ENCODE measurements around the gene ST8SIA2. TPM values are rescaled to one million over a fixed set of nuclear protein-coding genes. Genes with fewer than 3 reads are reported as not detected.

ST8SIA2 gene
- polyA plus RNA-seq, 1 donor from 2014 or later: 24.0 TPM

GRCh38 chr15:92506506-92506905, 112.8 kb downstream of the ST8SIA2 start:
- Histone ChIP-seq H3K36me3 (ENCODE audit: insufficient read depth, low read length) (no peaks in the 10 kb centered on the region), H3K9me3 (ENCODE audit: low read length) (peaks cover 4% of the 10 kb centered on the region), H3K4me2 (ENCODE audit: low read length) (no peak overlapping the region), H4K20me1 (ENCODE audit: insufficient read depth) (no peaks in the 10 kb centered on the region), H3K9me2 (ENCODE audit: insufficient read depth, low read length) (no peaks in the 10 kb centered on the region), H2AFZ (ENCODE audit: low read depth, low read length) (no peak overlapping the region), H3K27ac (ENCODE audit: low read length) (no peak overlapping the region), H3F3A (ENCODE audit: insufficient read depth, low read length, poor library complexity, severe bottlenecking) (no peaks in the 10 kb centered on the region), H3K4me3 (ENCODE audit: low read length) (no peak overlapping the region), H3K9ac (ENCODE audit: low read length) (no peak overlapping the region), H3K27me3 (ENCODE audit: insufficient read depth, low read depth, low read length) (no peaks in the 10 kb centered on the region), H3K79me2 (replicated peaks; ENCODE audit: insufficient read depth, low read length) (no peaks in the 10 kb centered on the region)
- no peak for TF ChIP-seq POLR2AphosphoS5 (IDR thresholded peaks at IDR 0.05)
- no peak for TF ChIP-seq CTCF (IDR thresholded peaks at IDR 0.05; ENCODE audit: poor library complexity, severe bottlenecking)
- no peak for TF ChIP-seq EP300 (conservative IDR thresholded peaks at IDR 0.05; ENCODE audit: poor library complexity, severe bottlenecking)

- H3K4me3 ChIP-seq (ENCODE audit: low read length): no peak overlapping the region
- no peaks in the 10 kb centered on the region for H3K36me3 ChIP-seq (ENCODE audit: insufficient read depth, low read length)
- no peak overlapping the region for H3K4me2 ChIP-seq (ENCODE audit: low read length)
- no peaks in the 10 kb centered on the region for H3K27me3 ChIP-seq (ENCODE audit: insufficient read depth, low read depth, low read length)
- peaks cover 4% of the 10 kb centered on the region for H3K9me3 ChIP-seq (ENCODE audit: low read length)
- no peaks in the 10 kb centered on the region for H3F3A ChIP-seq (ENCODE audit: insufficient read depth, low read length, poor library complexity, severe bottlenecking)
- H2AFZ ChIP-seq (ENCODE audit: low read depth, low read length): no peak overlapping the region
- no peaks in the 10 kb centered on the region for H3K9me2 ChIP-seq (ENCODE audit: insufficient read depth, low read length)
- H4K20me1 ChIP-seq (ENCODE audit: insufficient read depth): no peaks in the 10 kb centered on the region
- no peaks in the 10 kb centered on the region for H3K79me2 ChIP-seq (replicated peaks; ENCODE audit: insufficient read depth, low read length)
- no peak overlapping the region for H3K27ac ChIP-seq (ENCODE audit: low read length)
- TF ChIP-seq EP300 (conservative IDR thresholded peaks at IDR 0.05; ENCODE audit: poor library complexity, severe bottlenecking): no peak
- TF ChIP-seq SMC3 (conservative IDR thresholded peaks at IDR 0.05; ENCODE audit: poor library complexity): no peak
- no peak for TF ChIP-seq REST (IDR thresholded peaks at IDR 0.05; ENCODE audit: borderline replicate concordance)
- no peak for TF ChIP-seq RAD21 (conservative IDR thresholded peaks at IDR 0.05)
- TF ChIP-seq TAF1 (IDR thresholded peaks at IDR 0.05; ENCODE audit: low read depth): no peak
- no peak for TF ChIP-seq EZH2 (IDR thresholded peaks at IDR 0.05; ENCODE audit: borderline replicate concordance, insufficient read depth, low read length, poor library complexity, severe bottlenecking)
- no peak for TF ChIP-seq POLR2AphosphoS5 (IDR thresholded peaks at IDR 0.05)
- no peak for TF ChIP-seq MXI1 (conservative IDR thresholded peaks at IDR 0.05; ENCODE audit: poor library complexity, severe bottlenecking)
- H3K9ac ChIP-seq (ENCODE audit: low read length): no peak overlapping the region
Measured at GRCh38 chr15:92510163-92510882, 116.6 kb downstream of the ST8SIA2 start.

Small RNA genes within 50 kb of the gene (small RNA-seq; reads per million reads assigned to genes)
- 0 reads per million in 3 experiments for gene RF01233

All from neural cell (in vitro differentiated cells).